GM12878 (cell line): ENCODE results near the gene EEF1G. TPM values are rescaled to one million over a fixed set of nuclear protein-coding genes. Genes with fewer than 3 reads are reported as not detected.

Experiments used
- ATAC-seq: fragments of 200-7000 bp; cut with Tn5 transposase; 3 replicates; pipeline ENCODE4 v1.9.1; 2020; ENCODE audit warnings: mild to moderate bottlenecking, moderate library complexity
- BruUV-seq: library from RNA; stranded (reverse); fragments of 400-500 nt; replicated peaks from 2 replicates; lab custom pipeline; 2021; lab: Mats Ljungman, UMichigan
- CTCF ChIA-PET: fragments of 300-600 bp; sonication (Branson Sonifier 250); formaldehyde crosslinking; extraction: SDS; loops from one replicate; lab custom pipeline; 2021; ENCODE audit warnings: inconsistent platforms; lab: Yijun Ruan, JAX
- POLR2A ChIA-PET: fragments of 350-600 bp; formaldehyde crosslinking; extraction: SDS; loops from one replicate; lab custom pipeline; 2021; ENCODE audit warnings: inconsistent platforms; lab: Charles Lee
- RAD21 ChIA-PET: fragments of 300-600 bp; sonication (Branson Sonifier 250); formaldehyde crosslinking; loops from one replicate; lab custom pipeline; 2023; ENCODE audit warnings: antibody characterized with exemption; ENCODE audit not compliant: unreplicated experiment; lab: Charles Lee
- SMC1A ChIA-PET: fragments of 300-600 bp; sonication (Branson Sonifier 250); formaldehyde crosslinking; loops from one replicate; lab custom pipeline; 2023; ENCODE audit not compliant: unreplicated experiment, uncharacterized antibody; lab: Charles Lee
- DNase-seq: peaks from one replicate; pipeline ENCODE4 v3.0.0-alpha.2; 2011; ENCODE audit warnings: low read depth, low spot score
- FAIRE-seq: peaks from 3 replicates; lab custom pipeline; 2011; peaks lifted over from hg19 to GRCh38; lab: Jason Lieb, UNC
- H2AFZ ChIP-seq: 2 replicates; pipeline ENCODE4 v1.6.0; 2011; ENCODE audit warnings: low read depth, low read length, control low read depth; ENCODE audit not compliant: control insufficient read depth
- H3K27ac ChIP-seq: 2 replicates; pipeline ENCODE4 v1.5.1; 2011; ENCODE audit warnings: control low read depth; ENCODE audit not compliant: control insufficient read depth, insufficient read depth
- H3K27me3 ChIP-seq, 2 experiments: replicated peaks in 1 of 2; 2 replicates each; pipeline versions ENCODE4 v1.6.0 to v1.6.1; 2011; ENCODE audit warnings: low read length in 1 of 2; ENCODE audit not compliant: control insufficient read depth in 2 of 2, insufficient read depth in 2 of 2
- H3K36me3 ChIP-seq, 2 experiments: 2 replicates each; pipeline ENCODE4 v1.5.1; 2011; ENCODE audit warnings: low read length in 1 of 2; ENCODE audit not compliant: control insufficient read depth in 2 of 2, insufficient read depth in 2 of 2
- H3K4me1 ChIP-seq: 2 replicates; pipeline ENCODE4 v1.6.1; 2011; ENCODE audit warnings: mild to moderate bottlenecking, low read length, moderate library complexity, mixed read lengths; ENCODE audit not compliant: control insufficient read depth, insufficient read depth
- H3K4me2 ChIP-seq: 2 replicates; pipeline ENCODE4 v1.6.0; 2011; ENCODE audit warnings: control low read depth; ENCODE audit not compliant: control insufficient read depth, insufficient read depth
- H3K4me3 ChIP-seq: fragments of 200-600 bp; sonication (generic); 2 replicates; pipeline ENCODE4 v1.5.1; 2016
- H3K79me2 ChIP-seq: 2 replicates; pipeline ENCODE4 v1.6.0; 2011; ENCODE audit warnings: low read length; ENCODE audit not compliant: control insufficient read depth, insufficient read depth
- H3K9ac ChIP-seq: 2 replicates; pipeline ENCODE4 v1.8.0; 2011; ENCODE audit warnings: low read length, control low read depth, mixed read lengths; ENCODE audit not compliant: control insufficient read depth, insufficient read depth
- H3K9me3 ChIP-seq: replicated peaks from 3 replicates; pipeline ENCODE4 v1.5.1; 2011; ENCODE audit warnings: mild to moderate bottlenecking, low read length; ENCODE audit not compliant: control insufficient read depth, insufficient read depth
- H4K20me1 ChIP-seq: 2 replicates; pipeline ENCODE4 v1.6.0; 2011; ENCODE audit not compliant: control insufficient read depth, insufficient read depth
- ESRRA ChIP-seq: IDR thresholded peaks from 2 replicates; pipeline ENCODE4 v1.6.1; 2012; ENCODE audit warnings: mild to moderate bottlenecking, low read length, improper control_type of control experiment
- HDGF ChIP-seq: fragments of 450-650 bp; IDR thresholded peaks from 2 replicates; pipeline ENCODE4 v1.6.1; 2016; ENCODE audit warnings: antibody characterized with exemption
- NFYB ChIP-seq: IDR thresholded peaks from 2 replicates; pipeline ENCODE4 v1.6.1; 2011; ENCODE audit warnings: low read depth, mild to moderate bottlenecking, low read length, improper control_type of control experiment, moderate library complexity; ENCODE audit not compliant: insufficient read depth
- NKRF ChIP-seq: fragments of 450-650 bp; conservative IDR thresholded peaks from 2 replicates; pipeline ENCODE4 v1.6.1; 2017; ENCODE audit warnings: mild to moderate bottlenecking, moderate library complexity
- PBX3 ChIP-seq: IDR thresholded peaks from 2 replicates; pipeline ENCODE4 v1.6.1; 2011; ENCODE audit warnings: mild to moderate bottlenecking, low read depth, low read length, moderate library complexity; ENCODE audit not compliant: insufficient replicate concordance
- RUNX3 ChIP-seq: IDR thresholded peaks from 2 replicates; pipeline ENCODE4 v1.6.1; 2012; ENCODE audit warnings: low read length, inconsistent platforms
- USF2 ChIP-seq: IDR thresholded peaks from 2 replicates; pipeline ENCODE4 v1.6.1; 2011; ENCODE audit warnings: low read depth, low read length, improper control_type of control experiment, borderline replicate concordance
- ZBTB33 ChIP-seq: fragments of 450-650 bp; IDR thresholded peaks from 2 replicates; pipeline ENCODE4 v1.6.1; 2017; ENCODE audit warnings: mild to moderate bottlenecking
- ZBTB4 ChIP-seq: fragments of 450-650 bp; formaldehyde crosslinking; IDR thresholded peaks from 2 replicates; pipeline ENCODE4 v1.4.0; 2022; ENCODE audit warnings: mild to moderate bottlenecking, moderate library complexity
- ZNF207 ChIP-seq: fragments of 450-650 bp; IDR thresholded peaks from 2 replicates; pipeline ENCODE4 v1.6.1; 2014; ENCODE audit warnings: antibody characterized with exemption, mild to moderate bottlenecking, borderline replicate concordance
- WGBS: methylation state at CpG from one replicate; pipeline ENCODE4 v1.1.6; 2016; ENCODE audit warnings: low lambda C conversion rate; ENCODE audit not compliant: insufficient replicate concordance, insufficient coverage; ENCODE audit errors: missing lambda C conversion rate; 5-methylcytosine and 5-hydroxymethylcytosine counted together
- in situ Hi-C: fragments of 300-500 bp; cut with MboI; formaldehyde crosslinking; loops from 9 replicates; pipeline ENCODE4 v1.14.3; 2018; ENCODE audit warnings: mixed read lengths
- intact Hi-C: fragments of 100-400 bp; cut with micrococcal nuclease; formaldehyde crosslinking; loops from one replicate; pipeline ENCODE4 v1.14.2; 2022; ENCODE audit not compliant: unreplicated experiment
- polyA plus RNA-seq, 11 experiments: library from polyadenylated mRNA; depleted of rRNA in 4 of 11; unstranded in 6 of 11; stranded (reverse) in 5 of 11; fragments of >200 nt; fragmentation: Nextera tagmentation in 4 of 11; fragmentation: Illumina TruSeq in 1 of 11; extraction: Ambion mirVana in 4 of 11; extraction: Trizol in 1 of 11; gene quantifications; 1 replicate in 1 of 11; 2 replicates in 10 of 11; pipeline versions ENCODE4 v1.2.1 to v1.2.3, GENCODE V29; 2011 to 2016; ENCODE audit warnings: inconsistent platforms in 2 of 11, missing spikeins in 2 of 11, low read depth in 1 of 11
- total RNA-seq, 4 experiments: library from RNA; depleted of rRNA in 3 of 4; stranded (reverse); fragments of >200 nt in 3 of 4; fragmentation: Illumina TruSeq in 1 of 4; extraction: Trizol in 1 of 4; gene quantifications; 2 replicates each; pipeline versions ENCODE4 v1.2.1 to v1.2.3, GENCODE V29; 2013 to 2021

EEF1G gene
- total and polyA plus RNA-seq, 10 of the 15 experiments (the other 5 are each of a cell fraction or from before 2014, with no cell fraction given) = 850 to 2,739 (median 2,277) TPM

GRCh38 chr11:62556108-62556874 lies 17.4 kb downstream of the EEF1G start:
- SMC1A ChIA-PET = interaction anchor here (1.0 to 11.4 kb wide), 17 partner anchors 9 to 197 kb away, joined by 3 to 212 read pairs (median 7); partner anchors contain the start of genes AHNAK, C11orf98, CSKMT and EEF1G
- CTCF ChIA-PET = interaction anchor here (0.7 to 7.5 kb wide), 18 partner anchors 9 to 285 kb away, joined by 3 to 246 read pairs (median 8); partner anchors contain the start of genes AHNAK and TUT1
- Histone ChIP-seq H2AFZ (peak overlapping the region; percentile 30; the same call in 1 of the 2 replicates), H3K27me3 (no peaks in the 10 kb centered on the region), H4K20me1 (no peaks in the 10 kb centered on the region), H3K9ac (peak overlapping the region; percentile 82), H3K79me2 (no peaks in the 10 kb centered on the region; the same call in 1 of the 2 replicates), H3K27ac (peak overlapping the region; percentile 99), H3K9me3 (no peaks in the 10 kb centered on the region), H3K4me2 (peak overlapping the region; percentile 86), H3K4me1 (peaks cover 88% of the 10 kb centered on the region), H3K4me3 (peak overlapping the region; percentile 42), H3K36me3 (peaks cover 11 to 12% of the 10 kb centered on the region in 2 experiments; a peak in 3 of 4 replicates)
- peak; percentile 94 for FAIRE-seq
- ATAC-seq = peak; percentile 74
- in situ Hi-C loops (loop anchor here (10.0 kb wide), 1 partner anchor 131 kb away; no protein-coding TSS in a partner anchor), intact Hi-C loops (loop anchor here (2.0 kb wide), 1 partner anchor 15 kb away; no protein-coding TSS in a partner anchor)
- RAD21 ChIA-PET = interaction anchor here (0.9 to 13.9 kb wide), 17 partner anchors 9 to 285 kb away, joined by 3 to 313 read pairs (median 5); partner anchors contain the start of genes AHNAK, C11orf98, CSKMT and EEF1G
- POLR2A ChIA-PET = interaction anchor here (1.0 to 11.4 kb wide), 12 partner anchors 10 to 198 kb away, joined by 3 to 188 read pairs (median 8); partner anchors contain the start of genes AHNAK, B3GAT3, C11orf98 and CSKMT
- 1% methylated on average over 14 of the region's 14 CpGs for WGBS
- DNase-seq = peak; percentile 88
- BruUV-seq = no TSS peak
- TF ChIP-seq RUNX3 (peak; percentile 62), NKRF (no peak), PBX3 (no peak), ZNF207 (no peak), ZBTB33 (no peak), HDGF (0 out of 2 replicates have a peak, but pooled peaks have one; percentile 60), ESRRA (no peak), ZBTB4 (CRISPR knock-in tag) (no peak), NFYB (peak; percentile 61; the same call in 1 of the 2 replicates), USF2 (no peak; the same call in 1 of the 2 replicates)
